SU-DHL-6 (cell line): ENCODE data around the gene PXDN.

Experiments
- H2AFZ ChIP-seq: fragments of 200-600 bp; sonication (generic); 2 replicates; pipeline ENCODE4 v1.6.1; 2014; ENCODE audit warnings: low read depth, mild to moderate bottlenecking, moderate library complexity, mixed read lengths, antibody characterized with exemption, low read length; ENCODE audit not compliant: severe bottlenecking
- H3F3A ChIP-seq: fragments of 200-600 bp; shearing (Covaris generic); 2 replicates; pipeline ENCODE4 v1.6.0; 2016; ENCODE audit warnings: antibody characterized with exemption, mild to moderate bottlenecking; ENCODE audit not compliant: insufficient read depth
- H3K27ac ChIP-seq: fragments of 200-600 bp; sonication (generic); 2 replicates; pipeline ENCODE4 v1.5.1; 2016; ENCODE audit warnings: low read depth, mild to moderate bottlenecking, low read length, moderate library complexity, mixed read lengths
- H3K27me3 ChIP-seq: fragments of 200-600 bp; sonication (generic), shearing (Covaris generic); 2 replicates; pipeline ENCODE4 v1.6.0; 2014; ENCODE audit warnings: mild to moderate bottlenecking, low read length
- H3K36me3 ChIP-seq: fragments of 200-600 bp; sonication (generic); 2 replicates; pipeline ENCODE4 v1.6.1; 2014; ENCODE audit warnings: mild to moderate bottlenecking, low read length, mixed read lengths
- H3K4me2 ChIP-seq: fragments of 300-600, 200-600 bp; shearing (Covaris generic), sonication (generic); 2 replicates; pipeline ENCODE4 v1.6.0; 2014; ENCODE audit warnings: low read length, low read depth, mild to moderate bottlenecking; ENCODE audit not compliant: poor library complexity, severe bottlenecking
- H3K4me3 ChIP-seq: fragments of 200-600 bp; sonication (generic); 2 replicates; pipeline ENCODE4 v1.5.1; 2014; ENCODE audit warnings: antibody characterized with exemption, low read length, mild to moderate bottlenecking, mixed read lengths; ENCODE audit not compliant: insufficient read depth, poor library complexity, severe bottlenecking
- H3K79me2 ChIP-seq: fragments of 200-600 bp; sonication (generic); 2 replicates; pipeline ENCODE4 v1.6.1; 2014; ENCODE audit warnings: mild to moderate bottlenecking, low read length, moderate library complexity; ENCODE audit not compliant: insufficient read depth
- H3K9ac ChIP-seq: fragments of 200-600 bp; sonication (generic); 2 replicates; pipeline ENCODE4 v1.7.0; 2014; ENCODE audit warnings: mild to moderate bottlenecking, low read length
- H3K9me2 ChIP-seq: fragments of 200-600 bp; sonication (generic); replicated peaks from 2 replicates; pipeline ENCODE4 v1.6.1; 2014; ENCODE audit warnings: low read length; ENCODE audit not compliant: insufficient read depth
- H3K9me3 ChIP-seq: fragments of 200-600 bp; sonication (generic); 2 replicates; pipeline ENCODE4 v1.6.1; 2014; ENCODE audit warnings: low read length, mixed read lengths; ENCODE audit not compliant: insufficient read depth
- H4K20me1 ChIP-seq: fragments of 200-600 bp; sonication (generic); 2 replicates; pipeline ENCODE4 v1.6.1; 2014; ENCODE audit warnings: low read depth, mild to moderate bottlenecking, antibody characterized with exemption, low read length, moderate library complexity, mixed read lengths
- CTCF ChIP-seq: fragments of 200-600 bp; sonication (generic); IDR thresholded peaks from one replicate; pipeline ENCODE4 v1.5.1; 2017; ENCODE audit warnings: antibody characterized with exemption, mild to moderate bottlenecking, low read length, moderate library complexity; ENCODE audit not compliant: insufficient read depth, poor library complexity, severe bottlenecking
- EZH2phosphoT487 ChIP-seq: fragments of 200-600 bp; sonication (generic), shearing (Covaris generic); conservative IDR thresholded peaks from 2 replicates; pipeline ENCODE4 v1.6.1; 2018; ENCODE audit warnings: mild to moderate bottlenecking, antibody characterized with exemption, low read length, moderate library complexity, mixed read lengths

PXDN gene

GRCh38 chr2:1731963-1732768 is 12.1 kb downstream of the PXDN start:
- no peaks in the 10 kb centered on the region for H3F3A ChIP-seq

GRCh38 chr2:1731447-1731962 is 12.8 kb downstream of the PXDN start:
- H4K20me1 ChIP-seq = no peaks in the 10 kb centered on the region
- TF ChIP-seq EZH2phosphoT487 (no peak), CTCF (no peak)
- H3K9ac ChIP-seq = no peak overlapping the region
- H3F3A ChIP-seq = no peaks in the 10 kb centered on the region
- H3K27ac ChIP-seq = no peak overlapping the region
- H3K4me3 ChIP-seq = no peak overlapping the region
- H3K9me2 ChIP-seq = no peaks in the 10 kb centered on the region
- no peaks in the 10 kb centered on the region for H3K36me3 ChIP-seq
- no peaks in the 10 kb centered on the region for H3K9me3 ChIP-seq
- no peak overlapping the region for H3K4me2 ChIP-seq
- H2AFZ ChIP-seq = no peak overlapping the region
- no peaks in the 10 kb centered on the region for H3K27me3 ChIP-seq
- H3K79me2 ChIP-seq = no peaks in the 10 kb centered on the region

More at GRCh38 chr2:1731963-1732768, 12.1 kb downstream of the PXDN start:
- TF ChIP-seq CTCF = no peak
- TF ChIP-seq EZH2phosphoT487 = no peak
- Histone ChIP-seq H3K79me2 (no peaks in the 10 kb centered on the region), H3K4me3 (no peak overlapping the region), H3K36me3 (no peaks in the 10 kb centered on the region), H3K27ac (no peak overlapping the region), H3K4me2 (no peak overlapping the region), H3K9me2 (no peaks in the 10 kb centered on the region), H4K20me1 (no peaks in the 10 kb centered on the region), H3K9ac (no peak overlapping the region), H3K9me3 (no peaks in the 10 kb centered on the region), H2AFZ (no peak overlapping the region), H3K27me3 (no peaks in the 10 kb centered on the region)

GRCh38 chr2:1730015-1730927 is 14.0 kb downstream of the PXDN start:
- Histone ChIP-seq H4K20me1 (no peaks in the 10 kb centered on the region), H3K79me2 (no peaks in the 10 kb centered on the region)

More at GRCh38 chr2:1730015-1730927, 14.0 kb downstream of the PXDN start:
- Histone ChIP-seq H2AFZ (no peak overlapping the region), H3K9me2 (no peaks in the 10 kb centered on the region), H3K27me3 (no peaks in the 10 kb centered on the region), H3K36me3 (no peaks in the 10 kb centered on the region), H3K27ac (no peak overlapping the region), H3F3A (no peaks in the 10 kb centered on the region), H3K4me3 (no peak overlapping the region), H3K4me2 (no peak overlapping the region), H3K9me3 (no peaks in the 10 kb centered on the region), H3K9ac (no peak overlapping the region)
- no peak for TF ChIP-seq CTCF
- no peak for TF ChIP-seq EZH2phosphoT487
